Measurements from ENCODE around the gene BORCS6. TPM values are rescaled to one million over a fixed set of nuclear protein-coding genes. Genes with fewer than 3 reads are reported as not detected.

BORCS6 gene
- total and polyA plus RNA-seq, 2 experiments from 2014 or later = 1.8 to 7.1 TPM

- Histone ChIP-seq H3K27ac (ENCODE audit: low read depth) (no peak overlapping the region), H4K20me1 (replicated peaks; ENCODE audit: insufficient read depth) (no peaks in the 10 kb centered on the region; the same call in 1 of the 2 replicates), H3K27me3 (ENCODE audit: insufficient read depth) (no peaks in the 10 kb centered on the region), H3K79me2 (replicated peaks; ENCODE audit: insufficient read depth) (peaks cover 6% of the 10 kb centered on the region; the same call in 1 of the 2 replicates), H2AFZ (peak overlapping the region; percentile 23; the same call in 1 of the 2 replicates), H3F3A (replicated peaks; ENCODE audit: low read depth) (peaks cover 38% of the 10 kb centered on the region; the same call in 1 of the 2 replicates), H3K36me3 (ENCODE audit: insufficient read depth) (no peaks in the 10 kb centered on the region), H3K4me2 (peak overlapping the region; percentile 100), H3K4me3 (peak overlapping the region; percentile 97), H3K4me1 (ENCODE audit: insufficient read depth) (peaks cover 30% of the 10 kb centered on the region), H3K9me2 (ENCODE audit: insufficient read depth) (no peaks in the 10 kb centered on the region)
- DNase-seq (ENCODE audit: low spot score) (peak; percentile 77), ATAC-seq (peak; percentile 6)
- Mint-ChIP-seq H3K27me3 (ENCODE audit: insufficient read depth, low read depth, poor library complexity) (peaks cover 27% of the 10 kb centered on the region), H3K4me3 (no peak overlapping the region; the same call in none of the 3 replicates), H3K36me3 (ENCODE audit: low read depth) (peaks cover 29% of the 10 kb centered on the region), H3K27ac (peak overlapping the region; percentile 20; the same call in 1 of the 2 replicates), H3K4me1 (peaks cover 17% of the 10 kb centered on the region), H3K9me3 (no peaks in the 10 kb centered on the region; the same call in 2 of the 3 replicates)
- no peak for TF ChIP-seq EZH2phosphoT487 (IDR thresholded peaks at IDR 0.05; ENCODE audit: unreplicated experiment)
- no peak for TF ChIP-seq EZH2 (IDR thresholded peaks at IDR 0.05; ENCODE audit: low read depth, unreplicated experiment)
- TF ChIP-seq JUNB (IDR thresholded peaks at IDR 0.05; ENCODE audit: unreplicated experiment) = no peak
- no peak for TF ChIP-seq ZNF114 (CRISPR knock-in tag; IDR thresholded peaks at IDR 0.05)
- TF ChIP-seq ZNF331 (CRISPR knock-in tag; IDR thresholded peaks at IDR 0.05; ENCODE audit: low read depth) = no peak
- TF ChIP-seq ZNF462 (CRISPR knock-in tag; IDR thresholded peaks at IDR 0.05) = no peak
- peak; percentile 75 for TF ChIP-seq CREB1 (CRISPR knock-in tag; IDR thresholded peaks at IDR 0.05; ENCODE audit: low read depth)
- TF ChIP-seq REST (IDR thresholded peaks at IDR 0.05; ENCODE audit: unreplicated experiment) = no peak
- peak; percentile 29 for TF ChIP-seq ETS1 (IDR thresholded peaks at IDR 0.05)
- TF ChIP-seq POLR2AphosphoS5 (IDR thresholded peaks at IDR 0.05; ENCODE audit: low read depth) = no peak
- TF ChIP-seq NANOG (IDR thresholded peaks at IDR 0.05; ENCODE audit: borderline replicate concordance) = no peak
- TF ChIP-seq STAT1 (IDR thresholded peaks at IDR 0.05; ENCODE audit: unreplicated experiment) = no peak
- TF ChIP-seq CTCF (conservative IDR thresholded peaks at IDR 0.05; ENCODE audit: low read depth in 2 of 2) = no peak
These were observed 38.8 kb downstream of the BORCS6 start for GRCh38 chr17:8151120-8151640.

Data from GM23338 (cell line).